GM18517 (cell line): ENCODE measurements around the gene PAF1.
"Not testable (repeated sequence)": the region's sequence is repeated elsewhere in the genome, so short reads cannot be mapped to it uniquely, and the experiment has no call there.

Source experiments
- ATAC-seq: cut with Tn5 transposase; IDR thresholded peaks from one replicate; pipeline ENCODE4 v1.9.1; 2021; ENCODE audit warnings: mild to moderate bottlenecking, moderate library complexity; ENCODE audit not compliant: unreplicated experiment

PAF1 gene

GRCh38 chr19:39356647-39357046 lies 34.3 kb downstream of the PAF1 start:
- no peak for ATAC-seq

GRCh38 chr19:39356073-39356472 lies 34.8 kb downstream of the PAF1 start:
- ATAC-seq, result no peak

DNA sequence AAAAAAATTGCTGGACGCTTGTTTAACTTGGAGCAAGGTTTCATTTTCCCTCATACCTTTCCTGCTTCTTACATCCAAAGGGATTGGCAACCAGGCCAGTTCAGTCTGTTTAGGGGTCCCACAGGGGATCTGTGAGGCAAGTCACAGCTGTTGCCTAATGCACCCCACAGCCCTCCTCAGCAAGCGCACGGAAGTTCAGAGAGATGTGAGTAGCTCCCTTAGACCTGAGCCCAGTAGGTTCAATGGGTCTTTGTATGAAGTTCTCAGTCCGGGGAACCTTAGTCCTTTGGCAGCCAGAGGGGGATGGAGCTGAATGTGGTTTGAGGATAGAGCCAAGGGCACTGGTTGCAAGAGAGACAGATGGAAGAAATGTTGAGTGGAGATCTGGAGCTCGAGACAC lies 35.7 kb downstream of the PAF1 start:
- no peak for ATAC-seq

DNA sequence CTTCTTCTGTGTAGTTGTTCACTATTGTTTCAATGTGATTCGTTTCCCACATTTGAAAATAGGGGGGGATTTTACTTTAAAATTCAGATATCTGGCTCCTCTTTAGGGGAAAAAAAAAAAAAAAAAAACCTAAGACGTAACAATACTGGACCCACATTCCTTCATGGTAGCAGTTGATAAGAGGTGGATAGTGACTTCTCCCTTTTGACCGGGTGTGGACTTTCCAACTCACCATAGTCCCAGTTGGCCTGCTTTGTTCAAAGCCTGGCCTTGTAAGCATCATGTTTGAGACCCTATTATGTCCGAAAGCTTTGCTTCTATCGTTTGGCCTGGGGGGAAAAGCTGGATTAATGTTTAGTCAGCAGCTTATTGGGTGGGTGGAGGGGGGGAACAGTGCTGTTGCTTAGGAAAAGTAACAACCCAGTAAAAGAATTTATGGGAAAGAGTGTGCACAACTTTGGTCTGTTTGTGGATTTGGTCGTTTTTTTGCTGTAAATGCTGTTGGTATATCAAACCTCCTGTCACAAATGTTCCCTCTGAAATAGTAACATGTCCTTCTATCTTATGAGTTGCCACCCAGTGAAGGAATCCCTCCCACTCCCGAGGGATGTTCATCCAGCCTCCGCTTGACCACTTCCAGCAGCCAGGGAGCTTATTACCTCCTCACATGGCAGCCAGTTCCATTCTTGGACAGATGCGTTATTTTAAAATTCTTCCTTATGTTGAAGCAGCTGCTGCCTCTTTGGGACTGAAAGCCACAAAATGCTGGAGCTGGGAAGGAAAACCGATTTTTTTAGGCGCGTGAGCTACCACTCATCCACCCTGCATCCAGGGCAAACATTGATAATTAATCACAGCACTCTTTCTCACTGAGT lies 38.3 kb downstream of the PAF1 start:
- no peak for ATAC-seq

- ATAC-seq, result no peak
Measured at GRCh38 chr19:39351537-39352064, 39.3 kb downstream of the PAF1 start.

DNA sequence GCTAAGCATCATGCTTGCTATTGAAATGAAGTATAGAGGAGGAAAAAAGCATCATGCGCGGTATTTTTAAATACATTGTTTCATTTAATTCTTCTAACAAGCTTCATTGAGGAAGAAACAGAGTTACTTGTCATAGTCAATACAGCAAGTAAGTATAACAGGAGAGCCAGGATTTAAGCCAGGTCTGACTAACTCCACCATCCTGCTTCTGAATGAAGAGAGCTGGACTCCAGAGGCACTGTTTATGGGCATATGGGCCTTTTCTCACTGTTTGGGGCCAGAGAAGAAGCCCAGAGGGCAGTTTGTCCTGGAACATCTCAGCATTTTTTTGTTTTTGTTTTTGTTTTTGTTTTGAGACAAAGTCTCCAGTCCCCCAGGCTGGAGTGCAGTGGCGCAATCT lies 40.8 kb downstream of the PAF1 start:
- ATAC-seq, result no peak

- ATAC-seq, result no peak
Measured at GRCh38 chr19:39349326-39349725, 41.6 kb downstream of the PAF1 start.

- no peak for ATAC-seq
Measured at GRCh38 chr19:39347332-39348164, 43.4 kb downstream of the PAF1 start.

GRCh38 chr19:39345956-39346355 lies 45.0 kb downstream of the PAF1 start:
- no peak for ATAC-seq

DNA sequence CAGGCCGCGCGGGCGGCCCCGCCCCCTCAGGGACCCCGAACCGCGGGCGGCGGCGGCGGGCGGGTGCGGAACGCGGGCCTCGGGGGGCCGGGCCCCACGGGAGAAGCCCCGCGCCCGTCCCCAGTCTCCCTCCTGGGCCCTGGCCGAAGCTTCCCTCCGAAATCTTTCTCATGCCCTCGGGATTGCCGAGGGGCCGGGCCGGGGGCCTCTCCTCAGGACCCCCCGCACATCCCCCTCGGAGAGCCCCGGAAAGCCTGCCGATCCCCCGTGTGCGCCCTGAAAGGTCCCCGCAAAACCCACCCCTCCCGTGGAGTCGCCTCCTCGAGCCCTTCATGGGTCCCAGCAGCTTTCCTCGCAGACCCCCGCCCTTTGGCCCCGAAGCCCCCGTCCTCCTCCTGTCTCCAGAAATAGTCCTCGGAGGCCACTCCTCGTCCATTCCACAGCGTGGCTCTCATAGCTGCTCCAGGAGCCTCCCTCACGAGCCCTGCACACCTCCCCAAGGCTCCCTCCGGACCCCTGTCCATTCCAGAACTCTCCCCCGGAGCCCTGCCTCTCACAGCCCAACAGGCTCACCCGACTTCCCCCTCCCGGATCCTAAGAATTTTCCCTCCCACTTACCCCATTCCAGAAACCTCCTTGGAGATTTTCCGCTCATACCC lies 48.1 kb downstream of the PAF1 start:
- ATAC-seq, result no peak

GRCh38 chr19:39341719-39342604 lies 48.9 kb downstream of the PAF1 start, which contains the start of gene SAMD4B:
Gene SAMD4B, plus strand, starts transcription at chr19:39342421. Its CDS starts 14,473 bp downstream, at chr19:39356894.
- peak; percentile 88 for ATAC-seq

- peak; percentile 3 for ATAC-seq
Measured at GRCh38 chr19:39341129-39341718, 49.7 kb downstream of the PAF1 start.

DNA sequence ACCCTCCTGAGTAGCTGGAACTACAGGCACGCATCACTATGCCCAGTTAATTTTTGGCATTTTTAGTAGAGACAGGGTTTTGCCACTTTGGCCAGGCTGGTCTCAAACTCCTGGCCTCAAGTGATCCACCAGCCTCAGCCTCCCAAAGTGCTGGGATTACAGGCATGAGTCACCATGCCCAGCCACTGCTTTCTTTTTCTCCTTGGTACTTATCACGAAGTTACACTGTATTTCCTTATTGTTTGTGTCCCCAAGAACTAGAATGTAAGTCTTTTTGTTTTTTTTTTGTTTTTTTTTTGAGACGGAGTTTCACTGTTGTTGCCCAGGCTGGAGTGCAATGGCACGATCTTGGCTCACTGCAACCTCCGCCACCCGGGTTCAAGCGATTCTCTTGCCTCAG lies 50.8 kb downstream of the PAF1 start:
- ATAC-seq, result not testable (repeated sequence)

GRCh38 chr19:39339674-39340073 lies 51.2 kb downstream of the PAF1 start:
- ATAC-seq, result no peak

GRCh38 chr19:39336483-39336882 lies 54.4 kb downstream of the PAF1 start:
- ATAC-seq, result no peak
